OCI-LY3 (cell line): ENCODE measurements around the gene SAA1.

ENCODE experiments used
- H2AFZ ChIP-seq: fragments of 200-600, 300-600 bp; shearing (Covaris generic); 2 replicates; pipeline ENCODE4 v1.6.0; 2014; ENCODE audit warnings: antibody characterized with exemption, low read depth, low read length
- H3K27ac ChIP-seq: fragments of 200-600, 300-600 bp; sonication (generic); 2 replicates; pipeline ENCODE4 v1.5.1; 2014; ENCODE audit warnings: mild to moderate bottlenecking, low read length, moderate library complexity, mixed read lengths
- H3K27me3 ChIP-seq: fragments of 200-600, 300-600 bp; sonication (generic); 2 replicates; pipeline ENCODE4 v1.6.1; 2014; ENCODE audit warnings: low read depth, low read length, mixed read lengths
- H3K36me3 ChIP-seq: fragments of 200-600, 300-600 bp; sonication (generic); replicated peaks from 2 replicates; pipeline ENCODE3; 2014; ENCODE audit warnings: low read depth, low read length, mixed read lengths
- H3K4me1 ChIP-seq: fragments of 300-600, 200-600 bp; sonication (generic); 2 replicates; pipeline ENCODE4 v1.6.1; 2014; ENCODE audit warnings: low read length, mixed read lengths
- H3K4me2 ChIP-seq: fragments of 200-600, 300-600 bp; sonication (generic); 2 replicates; pipeline ENCODE4 v1.6.1; 2014; ENCODE audit warnings: low read length, mixed read lengths
- H3K4me3 ChIP-seq: fragments of 300-600, 200-600 bp; sonication (generic); 2 replicates; pipeline ENCODE4 v1.5.1; 2014; ENCODE audit warnings: antibody characterized with exemption, mild to moderate bottlenecking, low read length, moderate library complexity
- H3K79me2 ChIP-seq: fragments of 300-600, 200-600 bp; shearing (Covaris generic); 2 replicates; pipeline ENCODE4 v1.6.1; 2014; ENCODE audit warnings: mild to moderate bottlenecking, low read length, mixed read lengths
- H3K9ac ChIP-seq: fragments of 300-600, 200-600 bp; shearing (Covaris generic); 2 replicates; pipeline ENCODE4 v1.6.0; 2014; ENCODE audit warnings: mild to moderate bottlenecking, low read length, moderate library complexity
- H3K9me3 ChIP-seq: fragments of 200-600, 300-600 bp; shearing (Covaris generic); 2 replicates; pipeline ENCODE4 v1.6.1; 2014; ENCODE audit warnings: low read length, mixed read lengths; ENCODE audit not compliant: insufficient read depth
- H4K20me1 ChIP-seq: fragments of 200-600, 300-600 bp; sonication (generic); 2 replicates; pipeline ENCODE4 v1.6.1; 2016; ENCODE audit warnings: low read length, mixed read lengths; ENCODE audit not compliant: insufficient read depth
- CTCF ChIP-seq: fragments of 200-600, 300-600 bp; sonication (generic); IDR thresholded peaks from 2 replicates; pipeline ENCODE4 v1.5.1; 2014; ENCODE audit warnings: antibody characterized with exemption, low read length, low read depth
- EZH2phosphoT487 ChIP-seq: fragments of 200-600 bp; shearing (Covaris generic); IDR thresholded peaks from 2 replicates; pipeline ENCODE4 v1.6.1; 2018; ENCODE audit warnings: antibody characterized with exemption, mixed run types, low read depth

SAA1 gene

GRCh38 chr11:18312663-18313420 is 46.8 kb downstream of the SAA1 start:
- H3K4me1 ChIP-seq = peaks cover 57% of the 10 kb centered on the region
- TF ChIP-seq CTCF = no peak
- no peak for TF ChIP-seq EZH2phosphoT487
- peak overlapping the region; percentile 23; the same call in 1 of the 2 replicates for H3K9ac ChIP-seq
- no peak overlapping the region for H2AFZ ChIP-seq
- peaks cover 52% of the 10 kb centered on the region for H3K79me2 ChIP-seq
- peaks cover 49% of the 10 kb centered on the region for H3K36me3 ChIP-seq
- H3K27ac ChIP-seq = peak overlapping the region; percentile 90
- H3K4me3 ChIP-seq = peak overlapping the region; percentile 26; the same call in 1 of the 2 replicates
- H4K20me1 ChIP-seq = 0 out of 2 replicates have a peak, but pooled peaks cover 8% of the 10 kb centered on the region
- H3K27me3 ChIP-seq = no peaks in the 10 kb centered on the region
- H3K9me3 ChIP-seq = no peaks in the 10 kb centered on the region
- H3K4me2 ChIP-seq = peak overlapping the region; percentile 62

GRCh38 chr11:18313965-18314763 is 48.1 kb downstream of the SAA1 start:
- Histone ChIP-seq H3K36me3 (peaks cover 39% of the 10 kb centered on the region), H3K4me3 (no peak overlapping the region), H3K9me3 (no peaks in the 10 kb centered on the region), H3K4me2 (no peak overlapping the region), H2AFZ (no peak overlapping the region), H3K27me3 (no peaks in the 10 kb centered on the region), H3K27ac (no peak overlapping the region), H3K4me1 (peaks cover 60% of the 10 kb centered on the region), H3K79me2 (peaks cover 65% of the 10 kb centered on the region), H4K20me1 (peaks cover 13% of the 10 kb centered on the region; the same call in 1 of the 2 replicates), H3K9ac (no peak overlapping the region)
- no peak for TF ChIP-seq EZH2phosphoT487
- no peak for TF ChIP-seq CTCF

- peaks cover 66% of the 10 kb centered on the region for H3K4me1 ChIP-seq
- no peaks in the 10 kb centered on the region for H3K9me3 ChIP-seq
- TF ChIP-seq EZH2phosphoT487 (no peak), CTCF (no peak)
- peaks cover 21% of the 10 kb centered on the region; the same call in 1 of the 2 replicates for H4K20me1 ChIP-seq
- no peaks in the 10 kb centered on the region for H3K27me3 ChIP-seq
- H2AFZ ChIP-seq = no peak overlapping the region
- peaks cover 36% of the 10 kb centered on the region for H3K36me3 ChIP-seq
- peak overlapping the region; percentile 20; the same call in 1 of the 2 replicates for H3K4me2 ChIP-seq
- peaks cover 73% of the 10 kb centered on the region for H3K79me2 ChIP-seq
- H3K9ac ChIP-seq = no peak overlapping the region
- H3K4me3 ChIP-seq = no peak overlapping the region
- peak overlapping the region; percentile 18 for H3K27ac ChIP-seq
Observed at GRCh38 chr11:18314784-18315523, 48.9 kb downstream of the SAA1 start.
